HG02798 (cell line): ENCODE measurements around the gene MYL6B.

Source experiments
- ATAC-seq: cut with Tn5 transposase; IDR thresholded peaks from one replicate; pipeline ENCODE4 v1.9.1; 2021; ENCODE audit warnings: mild to moderate bottlenecking; ENCODE audit not compliant: unreplicated experiment, poor library complexity

Gene MYL6B

DNA sequence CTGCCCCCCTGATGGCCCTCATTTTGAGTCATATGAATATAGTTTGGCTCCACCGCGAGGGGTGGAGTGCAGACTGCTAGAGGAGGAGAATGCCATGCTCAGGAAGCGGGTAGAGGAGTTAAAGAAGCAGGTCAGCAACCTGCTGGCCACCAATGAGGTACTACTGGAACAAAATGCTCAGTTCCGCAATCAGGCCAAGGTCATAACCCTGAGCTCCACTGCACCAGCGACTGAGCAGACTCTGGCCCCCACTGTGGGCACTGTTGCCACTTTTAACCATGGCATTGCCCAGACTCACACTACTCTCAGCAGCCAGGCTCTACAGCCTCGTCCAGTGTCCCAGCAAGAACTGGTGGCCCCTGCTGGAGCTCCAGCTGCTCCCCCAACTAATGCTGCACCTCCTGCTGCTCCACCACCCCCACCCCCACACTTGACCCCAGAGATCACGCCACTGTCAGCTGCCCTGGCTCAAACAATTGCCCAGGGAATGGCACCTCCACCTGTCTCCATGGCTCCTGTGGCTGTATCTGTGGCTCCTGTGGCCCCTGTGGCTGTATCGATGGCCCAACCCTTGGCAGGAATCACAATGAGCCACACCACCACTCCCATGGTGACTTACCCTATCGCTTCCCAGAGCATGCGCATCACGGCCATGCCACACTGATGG lies 31.1 kb upstream of the MYL6B start:
- ATAC-seq, result no peak

DNA sequence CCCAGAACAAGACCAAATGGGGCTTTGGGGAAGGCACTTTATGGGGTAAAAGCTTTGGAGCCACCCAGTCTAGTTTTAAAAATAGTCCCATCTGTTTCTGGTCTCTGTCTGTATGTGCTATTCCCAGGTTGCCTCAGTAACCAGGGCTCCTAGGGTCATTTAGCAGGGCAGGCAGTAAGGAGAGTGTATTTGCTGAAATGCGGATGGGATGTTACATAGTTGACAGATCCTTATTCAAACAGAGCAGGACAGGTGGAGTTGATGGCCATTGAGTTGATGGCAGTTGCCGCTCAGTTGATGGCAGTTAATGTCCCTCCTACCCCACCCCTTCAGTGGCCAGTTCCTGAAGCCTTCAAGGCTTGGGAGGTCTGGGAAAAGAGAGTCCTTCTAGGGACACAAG lies 29.8 kb upstream of the MYL6B start:
- ATAC-seq, result no peak

DNA sequence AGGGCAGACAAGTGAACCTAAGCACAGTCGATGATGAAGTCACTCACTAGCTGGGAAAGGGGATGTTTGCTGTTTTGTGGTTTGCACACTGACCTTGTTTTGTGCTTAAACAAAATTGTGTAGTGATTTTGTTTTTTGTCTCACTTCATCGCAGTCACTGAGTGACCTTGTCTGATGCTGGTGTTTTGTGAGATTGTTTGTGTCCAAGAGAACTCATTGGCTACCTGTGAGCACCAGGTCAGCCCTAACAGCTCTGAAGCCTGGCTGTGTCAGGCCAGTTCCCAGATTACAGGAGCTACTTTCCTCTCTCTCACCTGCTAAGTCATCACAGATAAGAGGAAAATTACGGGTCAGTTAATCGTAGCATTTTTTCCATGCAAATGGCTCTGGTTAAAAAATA lies 28.3 kb upstream of the MYL6B start:
- ATAC-seq, result no peak

DNA sequence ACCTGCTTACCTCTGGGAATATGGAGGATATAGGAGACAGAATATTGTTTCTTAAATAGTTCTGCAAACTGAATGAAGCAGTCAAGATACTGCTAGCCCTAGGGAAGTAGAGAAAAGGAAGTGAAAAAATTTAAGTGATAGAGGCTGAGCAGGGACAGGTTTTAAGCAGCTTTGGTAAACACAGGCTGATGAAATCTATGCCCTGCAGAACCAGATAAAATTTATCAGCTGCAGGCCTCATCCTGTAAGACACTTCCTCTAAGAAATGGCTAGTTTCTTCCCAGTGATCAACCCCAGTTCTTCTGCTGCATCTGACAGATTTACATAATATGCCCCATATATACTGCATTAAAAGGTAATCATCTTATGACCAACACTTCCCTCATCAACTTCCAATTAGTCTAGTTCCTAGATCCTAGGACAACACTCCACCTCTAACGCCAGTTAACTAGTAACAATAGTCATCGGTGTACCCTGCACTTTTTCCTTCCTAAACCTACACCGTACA lies 25.6 kb upstream of the MYL6B start:
- no peak for ATAC-seq

DNA sequence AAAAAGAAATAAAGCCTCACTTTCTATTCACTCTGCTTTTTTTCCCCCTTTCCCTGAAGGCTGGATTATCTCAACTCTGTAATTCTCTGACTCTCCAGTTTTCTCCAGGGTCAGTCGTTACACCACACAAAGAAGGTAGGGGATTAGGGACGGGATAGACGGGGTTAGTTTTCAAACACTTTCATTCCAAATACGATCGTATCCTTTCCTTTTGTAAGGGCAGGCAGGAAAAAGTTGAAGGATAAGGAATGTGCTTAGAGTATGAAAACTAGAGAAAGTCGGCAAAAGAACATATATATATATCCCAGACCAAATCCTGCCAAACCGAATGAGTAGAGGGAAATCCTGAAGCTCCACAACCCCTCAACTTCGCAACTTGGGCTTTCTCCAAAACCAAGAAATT lies 24.9 kb upstream of the MYL6B start:
- ATAC-seq, result no peak

DNA sequence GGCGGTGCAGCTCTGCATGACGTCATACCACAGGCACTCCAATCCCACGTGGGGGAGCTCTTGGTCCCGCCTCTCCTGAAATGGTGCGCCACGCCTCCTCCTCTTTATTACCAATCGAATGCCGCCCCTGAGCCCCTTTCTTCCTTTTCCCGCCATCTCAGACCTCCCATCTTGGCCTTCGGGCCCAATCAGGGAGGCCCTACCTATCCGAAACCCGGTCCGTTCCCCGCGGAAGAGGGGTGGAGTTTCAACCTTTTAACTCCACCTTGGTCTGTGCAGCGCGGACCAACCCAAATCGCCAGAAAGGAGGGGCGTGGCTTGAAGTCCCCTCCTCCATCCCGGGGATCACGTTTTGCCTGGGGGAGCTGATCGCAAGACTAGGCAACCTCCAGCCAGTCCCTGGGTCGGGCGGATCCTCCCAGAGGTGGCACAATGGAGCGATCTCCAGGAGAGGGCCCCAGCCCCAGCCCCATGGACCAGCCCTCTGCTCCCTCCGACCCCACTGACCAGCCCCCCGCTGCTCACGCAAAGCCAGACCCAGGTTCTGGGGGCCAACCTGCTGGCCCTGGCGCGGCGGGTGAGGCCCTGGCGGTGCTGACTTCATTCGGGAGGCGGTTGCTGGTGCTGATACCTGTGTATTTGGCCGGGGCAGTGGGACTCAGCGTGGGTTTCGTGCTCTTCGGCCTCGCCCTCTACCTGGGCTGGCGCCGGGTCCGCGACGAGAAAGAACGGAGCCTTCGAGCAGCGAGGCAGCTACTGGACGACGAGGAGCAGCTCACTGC lies 24.3 kb upstream of the MYL6B start, which contains the start of gene ESYT1:
Gene ESYT1 (plus strand): TSS at position 380 of the 782 bp plus-strand sequence. CDS start 53 bp downstream, at position 433.
- ATAC-seq, result peak; percentile 93

DNA sequence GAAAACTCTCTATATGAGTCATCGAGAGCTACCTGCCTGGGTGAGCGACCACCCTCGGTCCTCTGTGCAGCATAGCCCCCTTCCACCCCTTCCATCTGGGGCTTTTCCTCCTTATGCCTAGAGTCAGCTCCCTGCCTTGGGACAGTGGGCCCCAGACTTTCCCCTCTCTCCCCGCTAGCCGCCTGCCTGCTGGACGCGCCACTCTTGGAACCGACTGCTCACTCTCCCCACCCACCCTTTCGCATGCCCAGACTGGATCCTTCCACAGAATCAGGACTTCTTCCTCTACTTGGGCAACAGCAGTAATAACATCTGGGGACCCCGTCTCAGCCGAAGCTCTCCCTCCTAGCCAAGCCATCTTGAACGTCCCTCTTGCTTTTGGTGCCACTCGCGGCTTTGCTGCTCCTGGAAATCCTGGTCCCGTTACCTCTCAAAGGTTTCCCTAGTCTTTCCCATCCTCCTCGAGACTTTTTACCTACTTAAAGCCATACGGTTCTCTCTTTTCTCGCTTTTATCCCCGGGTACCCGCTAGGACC lies 23.6 kb upstream of the MYL6B start:
- ATAC-seq, result no peak

DNA sequence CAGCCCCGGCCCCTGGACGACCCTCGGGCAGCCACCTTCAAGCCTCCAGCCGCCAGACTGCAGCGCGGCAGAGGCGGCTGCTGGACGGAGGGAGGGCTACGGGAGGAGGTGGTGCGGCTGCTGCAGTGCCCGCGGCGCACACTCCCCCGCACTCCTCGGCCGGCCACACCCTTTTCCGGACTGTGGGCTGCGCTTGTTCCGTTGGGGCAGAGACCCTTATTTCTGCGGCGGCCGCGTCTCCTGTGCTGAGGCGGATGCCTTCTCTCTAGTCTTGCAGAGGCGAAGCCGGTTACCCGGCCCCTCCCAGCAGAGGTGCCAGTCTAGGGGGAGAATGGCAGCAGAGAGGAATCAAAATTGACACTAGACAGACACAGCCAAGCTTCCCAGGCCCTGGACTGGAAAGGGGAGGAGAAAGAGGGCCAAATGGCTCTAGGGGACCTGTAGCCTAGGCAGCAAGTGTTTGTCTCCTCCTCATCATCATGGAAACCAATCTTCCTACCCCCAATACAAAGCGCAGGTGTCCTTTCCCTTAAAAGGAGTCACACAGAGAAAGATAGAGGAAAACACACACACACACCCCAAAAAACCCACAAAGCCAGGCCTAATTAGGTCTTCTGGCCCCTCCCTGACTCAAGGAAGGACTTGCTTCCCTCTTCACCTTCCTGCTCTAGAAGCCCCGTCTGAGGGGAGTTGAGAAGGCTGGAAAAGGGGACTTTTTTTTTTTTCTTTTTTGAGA lies 23.0 kb upstream of the MYL6B start:
- ATAC-seq, result peak; percentile 28

DNA sequence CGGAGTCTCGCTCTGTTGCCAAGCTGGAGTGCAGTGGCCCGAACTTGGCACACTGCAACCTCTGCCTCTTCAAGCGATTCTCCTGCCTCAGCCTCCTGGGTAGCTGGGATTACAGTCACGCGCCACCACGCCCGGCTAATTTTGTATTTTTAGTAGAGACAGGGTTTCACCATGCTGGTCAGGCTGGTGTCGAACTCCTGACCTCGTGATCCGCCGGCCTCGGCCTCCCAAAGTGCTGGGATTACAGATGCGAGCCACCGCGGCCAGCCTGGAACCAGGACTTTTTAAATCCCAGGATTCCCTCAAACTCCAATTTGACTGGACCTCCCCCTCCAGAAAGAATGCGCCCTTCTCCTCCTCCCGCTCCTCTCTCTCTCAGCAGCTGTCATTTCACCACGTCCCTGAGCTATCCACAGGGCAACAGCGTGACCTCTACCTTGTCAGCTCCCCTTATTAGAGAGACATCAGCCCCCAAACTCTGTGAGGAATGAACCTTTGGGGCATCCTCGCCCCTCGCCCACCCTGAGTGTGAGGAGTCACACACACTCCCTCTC lies 22.4 kb upstream of the MYL6B start:
- ATAC-seq, result no peak

DNA sequence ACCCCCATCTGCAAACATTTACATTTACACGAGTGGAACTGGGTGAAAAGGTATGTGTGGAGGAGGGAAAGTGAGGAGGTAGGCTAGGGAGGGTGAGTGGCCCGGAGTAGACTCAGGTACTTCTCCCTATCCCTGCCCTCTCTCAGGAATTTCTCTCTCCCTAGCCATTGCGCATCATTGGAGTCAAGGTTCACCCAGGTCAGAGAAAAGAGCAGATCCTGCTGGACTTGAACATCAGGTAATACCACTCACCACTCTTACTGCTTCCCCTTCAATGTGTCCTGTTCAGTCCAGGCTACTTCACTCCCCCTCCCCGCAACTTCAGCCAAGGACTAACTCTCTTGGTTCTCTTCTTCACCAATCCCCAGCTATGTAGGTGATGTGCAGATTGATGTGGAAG lies 21.5 kb upstream of the MYL6B start:
- no peak for ATAC-seq

DNA sequence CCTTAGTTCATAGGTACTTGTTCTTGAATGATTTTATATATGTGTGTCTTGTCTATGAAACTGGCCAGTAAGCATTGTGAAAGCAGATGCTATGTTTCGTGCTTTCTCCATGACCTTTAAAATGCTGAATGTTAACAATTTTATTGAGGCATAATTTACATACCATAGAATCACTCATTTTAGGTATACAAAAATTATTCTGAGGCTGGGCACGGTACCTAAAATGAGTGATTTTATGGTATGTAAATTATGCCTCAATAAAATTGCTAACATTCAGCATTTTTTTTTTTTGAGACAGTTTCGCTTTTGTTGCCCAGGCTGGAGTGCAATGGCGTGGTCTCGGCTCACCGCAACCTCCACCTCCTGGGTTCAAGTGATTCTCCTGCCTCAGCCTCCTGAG lies 17.5 kb upstream of the MYL6B start:
- ATAC-seq, result no peak

DNA sequence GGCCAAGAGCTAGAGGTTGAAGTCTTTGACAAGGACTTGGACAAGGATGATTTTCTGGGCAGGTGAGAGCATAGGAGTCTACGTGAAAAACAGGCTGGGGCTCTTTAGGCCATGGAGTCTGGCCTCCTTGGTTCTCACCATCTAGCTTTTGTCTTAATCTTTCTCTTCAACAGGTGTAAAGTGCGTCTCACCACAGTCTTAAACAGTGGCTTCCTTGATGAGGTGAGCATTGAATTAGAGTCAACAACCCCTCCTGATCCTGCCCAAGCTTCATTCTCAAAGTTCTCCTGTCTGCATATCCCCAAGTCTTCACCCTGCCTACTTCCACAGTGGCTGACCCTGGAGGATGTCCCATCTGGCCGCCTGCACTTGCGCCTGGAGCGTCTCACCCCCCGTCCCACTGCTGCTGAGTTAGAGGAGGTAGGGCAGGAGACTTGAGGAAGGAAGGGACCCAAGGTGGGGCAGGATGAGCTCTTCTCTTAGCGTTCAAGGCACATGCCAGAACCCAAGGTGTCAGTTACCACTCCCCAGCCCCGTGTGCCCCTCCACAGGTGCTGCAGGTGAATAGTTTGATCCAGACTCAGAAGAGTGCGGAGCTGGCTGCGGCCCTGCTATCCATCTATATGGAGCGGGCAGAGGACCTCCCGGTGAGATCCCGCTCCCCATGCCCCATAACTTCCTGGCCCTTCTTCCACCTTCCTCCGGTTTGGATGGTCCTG lies 14.4 kb upstream of the MYL6B start:
- no peak for ATAC-seq

DNA sequence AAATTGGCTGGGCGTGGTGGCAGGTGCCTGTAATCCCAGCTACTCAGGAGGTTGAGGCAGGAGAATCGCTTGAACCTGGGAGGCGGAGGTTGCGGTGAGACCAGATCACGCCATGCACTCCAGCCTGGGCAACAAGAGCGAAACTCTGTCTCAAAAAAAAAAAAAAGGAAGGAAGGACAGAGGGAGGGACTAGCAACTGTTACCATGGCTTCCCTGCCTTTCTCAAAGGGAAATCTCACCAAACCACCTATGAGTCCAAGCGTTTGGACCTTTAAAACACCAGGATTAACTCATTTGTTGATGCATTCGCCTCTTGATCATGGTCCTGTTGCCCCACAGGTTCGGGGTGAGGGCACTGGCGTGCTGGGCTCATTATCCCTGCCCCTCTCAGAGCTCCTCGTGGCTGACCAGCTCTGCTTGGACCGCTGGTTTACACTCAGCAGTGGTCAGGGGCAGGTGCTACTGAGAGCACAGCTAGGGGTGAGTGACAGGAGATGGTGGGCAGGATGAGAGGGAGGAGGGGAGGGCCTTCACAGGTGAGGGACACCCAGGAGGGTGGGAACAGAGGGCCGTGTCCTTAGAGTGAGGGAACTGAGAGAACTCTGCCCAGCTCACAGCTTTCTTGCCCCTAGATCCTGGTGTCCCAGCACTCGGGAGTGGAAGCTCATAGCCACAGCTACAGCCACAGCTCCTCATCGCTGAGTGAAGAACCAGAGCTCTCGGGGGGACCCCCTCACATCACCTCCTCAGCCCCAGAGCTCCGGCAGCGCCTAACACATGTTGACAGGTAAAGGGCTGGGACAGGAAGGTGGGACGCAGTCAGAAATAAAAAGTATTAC lies 10.2 kb upstream of the MYL6B start:
- no peak for ATAC-seq

DNA sequence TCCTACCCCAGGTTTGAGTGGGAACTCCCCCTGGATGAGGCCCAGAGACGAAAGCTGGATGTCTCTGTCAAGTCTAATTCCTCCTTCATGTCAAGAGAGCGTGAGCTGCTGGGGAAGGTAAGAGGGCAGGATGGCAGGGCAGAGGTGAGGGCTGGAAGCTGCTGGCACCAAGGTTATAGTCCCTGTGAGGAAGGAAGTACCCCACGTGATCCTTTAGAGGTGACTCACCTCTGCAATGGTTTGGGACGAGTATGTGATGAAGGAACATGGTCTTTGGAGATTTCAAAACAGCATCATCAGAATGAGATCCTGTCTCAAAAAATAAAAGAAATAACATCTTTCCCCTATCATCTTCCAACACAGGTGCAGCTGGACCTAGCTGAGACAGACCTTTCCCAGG lies 9.2 kb upstream of the MYL6B start:
- no peak for ATAC-seq

DNA sequence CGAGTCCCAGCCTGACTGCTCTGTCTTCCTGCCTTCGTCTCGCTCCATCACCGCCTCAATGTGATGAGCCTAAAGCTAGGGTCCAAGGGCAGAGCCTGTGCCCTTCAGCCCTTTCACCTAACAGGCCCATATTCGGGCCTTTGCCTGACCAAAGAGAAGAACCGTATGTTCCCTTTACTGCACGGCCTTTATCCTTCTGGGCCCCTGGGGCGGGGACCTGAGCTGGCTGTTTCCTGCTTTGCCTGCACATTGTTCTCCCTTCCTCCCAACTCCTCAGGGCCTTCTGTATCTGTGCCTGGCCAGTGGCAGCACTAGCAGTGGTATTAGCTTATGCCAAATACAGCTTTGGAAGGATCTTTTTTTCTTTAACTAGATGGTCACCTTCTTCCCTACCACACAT lies 8.5 kb upstream of the MYL6B start:
- no peak for ATAC-seq

DNA sequence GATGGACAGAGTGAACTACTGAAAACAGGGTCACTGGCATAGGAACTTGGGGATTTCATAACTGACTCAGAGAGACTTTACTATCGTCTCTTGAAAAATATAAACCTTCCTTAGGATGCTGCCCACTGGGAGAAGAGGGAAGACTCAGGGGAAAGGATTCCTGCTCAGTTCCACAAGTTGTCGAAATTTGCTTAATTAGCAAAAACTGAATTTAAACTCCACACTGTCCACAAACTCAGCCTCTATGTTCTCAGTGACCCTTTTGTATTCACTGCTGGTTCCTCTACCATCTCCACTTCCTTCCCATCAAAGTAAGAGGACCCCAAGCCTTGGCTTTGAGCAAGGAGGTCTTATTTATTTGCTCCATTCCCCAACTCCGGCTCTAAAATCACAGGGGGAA lies 7.2 kb upstream of the MYL6B start:
- no peak for ATAC-seq

DNA sequence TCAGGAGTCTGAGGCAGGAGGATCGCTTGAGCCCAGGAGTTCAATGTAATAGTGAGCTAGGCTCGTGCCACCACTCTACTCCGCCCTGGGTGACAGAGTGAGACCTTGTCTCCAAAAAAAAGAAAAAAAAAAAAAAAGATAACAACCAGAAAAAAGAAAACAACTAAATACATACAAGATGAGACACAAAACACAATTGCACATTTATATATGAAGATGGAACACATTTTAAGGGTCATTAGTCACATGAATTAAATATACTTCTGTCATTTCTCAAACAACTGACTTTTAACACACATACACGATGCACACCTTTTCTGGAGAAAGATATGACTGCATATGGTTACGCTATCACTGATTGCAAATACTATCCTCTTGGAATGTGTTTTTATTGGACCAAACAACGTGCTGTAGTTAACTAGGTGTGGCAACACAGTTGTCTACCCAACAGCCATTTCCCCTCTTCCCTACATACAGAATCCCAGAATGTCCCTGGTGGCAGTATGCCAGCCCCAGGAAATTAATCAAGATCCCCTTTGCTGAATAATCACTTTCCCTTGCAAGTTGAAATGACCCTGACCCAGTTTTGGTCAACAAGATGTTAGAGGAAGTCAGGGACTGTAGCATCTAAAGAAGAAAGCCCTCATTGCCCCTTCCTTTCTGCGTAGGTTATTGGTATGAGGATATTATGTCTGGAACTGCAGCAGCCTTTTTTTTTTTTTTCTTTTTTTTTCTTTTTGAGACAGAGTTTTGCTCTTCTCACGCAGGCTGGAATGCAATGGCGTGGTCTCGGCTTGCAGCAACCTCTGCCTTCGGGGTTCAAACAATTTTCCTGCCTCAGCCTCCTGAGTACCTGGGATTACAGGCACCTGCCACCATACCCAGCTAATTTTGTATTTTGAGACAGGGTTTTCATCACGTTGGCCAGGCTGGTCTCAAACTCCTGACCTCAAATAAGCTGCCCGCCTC lies 5.6 kb upstream of the MYL6B start:
- ATAC-seq, result no peak

DNA sequence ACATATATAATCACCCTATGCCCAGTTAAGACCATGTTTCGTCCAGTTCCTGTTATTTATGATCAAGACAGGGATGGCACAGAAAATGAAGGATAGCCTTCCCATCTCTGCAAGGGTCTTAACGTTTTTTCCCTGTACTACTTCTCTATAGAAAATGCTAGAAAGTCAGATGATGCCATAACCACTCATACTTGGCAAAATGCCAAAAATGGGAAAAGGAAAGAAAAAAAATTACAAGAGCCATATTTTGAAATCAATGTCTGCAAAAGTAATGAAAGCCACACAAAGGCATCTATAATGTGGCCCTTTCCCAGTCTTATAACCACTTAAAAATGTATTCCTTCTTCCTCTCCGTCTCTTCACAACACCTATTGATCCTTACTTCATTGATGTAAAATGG lies 1.8 kb upstream of the MYL6B start:
- ATAC-seq, result no peak
